Fibroblast of lung (primary cell): ENCODE measurements around the gene SYNDIG1.

Experiments
- EZH2 ChIP-seq: IDR thresholded peaks from 2 replicates; pipeline ENCODE4 v1.5.1; 2012; ENCODE audit warnings: low read length, control low read depth, mild to moderate bottlenecking; ENCODE audit errors: missing control alignments
- TF ChIP-seq, protein P1 (sequence below), 2 donors: IDR thresholded peaks in 1 of 2; conservative IDR thresholded peaks in 1 of 2; 1 replicate in 1 of 2; 2 replicates in 1 of 2; pipeline ENCODE4 v1.5.1; 2011 to 2012; ENCODE audit warnings: low read length in 2 of 2, control low read depth in 1 of 2, inconsistent platforms in 1 of 2, low read depth in 1 of 2, mild to moderate bottlenecking in 1 of 2

DNA sequence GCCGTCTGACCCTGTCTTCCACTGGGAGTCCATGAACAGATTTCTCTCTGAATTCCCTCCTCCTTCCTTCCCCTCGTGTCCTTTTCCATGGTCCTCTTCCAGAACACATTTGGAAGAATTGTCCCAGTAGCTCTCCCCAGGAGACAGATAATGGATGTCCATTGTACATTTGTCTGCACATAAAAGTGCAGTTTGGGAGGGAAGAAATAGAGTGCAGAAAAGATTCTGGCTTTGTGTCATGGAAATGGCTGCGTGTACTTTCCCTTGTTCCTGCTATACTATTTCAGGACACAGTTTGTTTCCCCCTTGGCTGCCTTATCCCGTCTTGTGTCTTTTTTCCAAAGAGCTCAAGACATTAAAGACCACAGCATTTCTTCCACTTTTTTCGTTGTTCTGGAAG, 127.6 kb downstream of the SYNDIG1 start:
- TF ChIP-seq, protein P1, sequence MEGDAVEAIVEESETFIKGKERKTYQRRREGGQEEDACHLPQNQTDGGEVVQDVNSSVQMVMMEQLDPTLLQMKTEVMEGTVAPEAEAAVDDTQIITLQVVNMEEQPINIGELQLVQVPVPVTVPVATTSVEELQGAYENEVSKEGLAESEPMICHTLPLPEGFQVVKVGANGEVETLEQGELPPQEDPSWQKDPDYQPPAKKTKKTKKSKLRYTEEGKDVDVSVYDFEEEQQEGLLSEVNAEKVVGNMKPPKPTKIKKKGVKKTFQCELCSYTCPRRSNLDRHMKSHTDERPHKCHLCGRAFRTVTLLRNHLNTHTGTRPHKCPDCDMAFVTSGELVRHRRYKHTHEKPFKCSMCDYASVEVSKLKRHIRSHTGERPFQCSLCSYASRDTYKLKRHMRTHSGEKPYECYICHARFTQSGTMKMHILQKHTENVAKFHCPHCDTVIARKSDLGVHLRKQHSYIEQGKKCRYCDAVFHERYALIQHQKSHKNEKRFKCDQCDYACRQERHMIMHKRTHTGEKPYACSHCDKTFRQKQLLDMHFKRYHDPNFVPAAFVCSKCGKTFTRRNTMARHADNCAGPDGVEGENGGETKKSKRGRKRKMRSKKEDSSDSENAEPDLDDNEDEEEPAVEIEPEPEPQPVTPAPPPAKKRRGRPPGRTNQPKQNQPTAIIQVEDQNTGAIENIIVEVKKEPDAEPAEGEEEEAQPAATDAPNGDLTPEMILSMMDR (conservative IDR thresholded peaks at IDR 0.05 in 1 of 2, IDR thresholded peaks at IDR 0.05 in 1 of 2; ENCODE audit: low read depth in 1 of 2, low read length in 2 of 2): no peak
- TF ChIP-seq EZH2: no peak
